GM12874 (cell line): ENCODE data around the gene MBP.

Experiments used
- CTCF ChIP-seq: IDR thresholded peaks from 2 replicates; pipeline ENCODE4 v1.5.1; 2011; ENCODE audit warnings: low read depth, mild to moderate bottlenecking, control low read depth, low read length, moderate library complexity; ENCODE audit not compliant: insufficient read depth

MBP gene

GRCh38 chr18:77079088-77079487 lies 53.5 kb downstream of the MBP start:
- TF ChIP-seq CTCF, result no peak

GRCh38 chr18:77078690-77079070 lies 53.9 kb downstream of the MBP start:
- TF ChIP-seq CTCF, result no peak

GRCh38 chr18:77077941-77078689 lies 54.5 kb downstream of the MBP start:
- no peak for TF ChIP-seq CTCF

- no peak for TF ChIP-seq CTCF
Measured at GRCh38 chr18:77077401-77077800, 55.2 kb downstream of the MBP start.

GRCh38 chr18:77076111-77076510 lies 56.5 kb downstream of the MBP start:
- no peak for TF ChIP-seq CTCF

GRCh38 chr18:77074431-77074830 lies 58.2 kb downstream of the MBP start:
- TF ChIP-seq CTCF, result no peak

GRCh38 chr18:77073336-77074093 lies 59.1 kb downstream of the MBP start:
- TF ChIP-seq CTCF, result no peak
